ENCODE measurements around the gene MADCAM1.
"Not testable (repeated sequence)": the region's sequence is repeated elsewhere in the genome, so short reads cannot be mapped to it uniquely, and the experiment has no call there.

The MADCAM1 gene

GRCh38 chr19:496112-496665, at the start of gene MADCAM1:
Gene MADCAM1, plus strand, starts transcription at chr19:496486. Its CDS starts 14 bp downstream, at chr19:496500.
- DNase-seq: no peak

- no peak for DNase-seq
Observed at GRCh38 chr19:447064-447426, 49.2 kb upstream of the MADCAM1 start.

- no peak for DNase-seq
Observed at GRCh38 chr19:447816-448560, 48.3 kb upstream of the MADCAM1 start.

- DNase-seq: no peak
Observed at GRCh38 chr19:449916-450315, 46.4 kb upstream of the MADCAM1 start.

GRCh38 chr19:450912-451481, 45.3 kb upstream of the MADCAM1 start:
- not testable (repeated sequence) for DNase-seq

GRCh38 chr19:452829-453228, 43.5 kb upstream of the MADCAM1 start:
- no peak for DNase-seq

GRCh38 chr19:453606-454005, 42.7 kb upstream of the MADCAM1 start:
- DNase-seq: no peak

GRCh38 chr19:455031-455705, 41.1 kb upstream of the MADCAM1 start:
- DNase-seq: no peak

GRCh38 chr19:455851-456546, 40.3 kb upstream of the MADCAM1 start:
- no peak for DNase-seq

- no peak for DNase-seq
Observed at GRCh38 chr19:456547-457110, 39.7 kb upstream of the MADCAM1 start.

- no peak for DNase-seq
Observed at GRCh38 chr19:457636-458035, 38.6 kb upstream of the MADCAM1 start.

- DNase-seq: no peak
Observed at GRCh38 chr19:458091-459042, 37.9 kb upstream of the MADCAM1 start.

- no peak for DNase-seq
Observed at GRCh38 chr19:459724-460511, 36.4 kb upstream of the MADCAM1 start.

GRCh38 chr19:460877-461720, 35.2 kb upstream of the MADCAM1 start, which contains the start of gene SHC2:
Gene SHC2, minus strand, starts transcription at chr19:461033. Its CDS starts 37 bp downstream, at chr19:460996.
- DNase-seq: no peak

GRCh38 chr19:461721-462551, 34.4 kb upstream of the MADCAM1 start:
- DNase-seq: no peak

- DNase-seq: no peak
Observed at GRCh38 chr19:463483-464207, 32.6 kb upstream of the MADCAM1 start.

GRCh38 chr19:464208-464545, 32.1 kb upstream of the MADCAM1 start:
- DNase-seq: no peak
